HG02981 (cell line): ENCODE results near the gene NEU4.
"Not testable (repeated sequence)": the region's sequence is repeated elsewhere in the genome, so short reads cannot be mapped to it uniquely, and the experiment has no call there.

ENCODE experiments used
- ATAC-seq: cut with Tn5 transposase; IDR thresholded peaks from one replicate; pipeline ENCODE4 v1.9.1; 2021; ENCODE audit warnings: mild to moderate bottlenecking, moderate library complexity; ENCODE audit not compliant: unreplicated experiment

NEU4 gene

DNA sequence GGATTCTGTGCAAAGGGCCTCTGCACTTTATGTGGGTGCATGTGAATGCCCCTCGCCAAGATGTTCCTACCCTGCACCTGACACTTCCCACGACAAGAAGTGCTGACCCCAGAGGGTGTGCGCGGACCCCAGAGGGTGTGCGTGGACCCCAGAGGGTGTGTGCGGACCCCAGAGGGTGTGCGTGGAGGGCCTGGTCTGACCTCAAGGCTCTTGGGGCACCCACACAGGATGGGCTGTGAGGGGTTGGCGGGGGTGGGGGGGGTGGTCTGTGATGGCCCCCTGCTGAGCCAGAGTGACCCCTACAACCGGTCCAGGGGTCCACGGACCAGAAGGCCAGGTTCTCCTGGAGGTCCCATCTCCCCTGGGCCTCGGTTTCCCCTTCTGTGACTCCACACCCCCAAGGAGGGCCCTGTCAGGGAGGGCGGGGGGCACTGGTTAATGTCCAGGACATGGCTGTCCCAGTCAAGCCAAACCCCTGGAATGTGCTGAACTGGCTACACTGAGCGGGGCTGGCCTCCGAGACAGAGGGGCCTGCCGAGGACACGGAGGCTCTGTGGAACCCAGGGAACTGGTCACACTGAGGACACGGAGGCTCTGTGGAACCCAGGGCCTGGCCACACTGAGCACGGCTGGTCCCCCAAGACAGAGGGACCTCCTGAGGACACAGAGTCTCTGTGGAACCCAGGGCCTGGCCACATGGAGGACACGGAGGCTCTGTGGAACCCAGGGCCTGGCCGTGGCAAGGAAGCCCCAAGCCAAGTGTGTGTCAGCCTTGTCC is 3.1 kb downstream of the NEU4 start:
- ATAC-seq: no peak

DNA sequence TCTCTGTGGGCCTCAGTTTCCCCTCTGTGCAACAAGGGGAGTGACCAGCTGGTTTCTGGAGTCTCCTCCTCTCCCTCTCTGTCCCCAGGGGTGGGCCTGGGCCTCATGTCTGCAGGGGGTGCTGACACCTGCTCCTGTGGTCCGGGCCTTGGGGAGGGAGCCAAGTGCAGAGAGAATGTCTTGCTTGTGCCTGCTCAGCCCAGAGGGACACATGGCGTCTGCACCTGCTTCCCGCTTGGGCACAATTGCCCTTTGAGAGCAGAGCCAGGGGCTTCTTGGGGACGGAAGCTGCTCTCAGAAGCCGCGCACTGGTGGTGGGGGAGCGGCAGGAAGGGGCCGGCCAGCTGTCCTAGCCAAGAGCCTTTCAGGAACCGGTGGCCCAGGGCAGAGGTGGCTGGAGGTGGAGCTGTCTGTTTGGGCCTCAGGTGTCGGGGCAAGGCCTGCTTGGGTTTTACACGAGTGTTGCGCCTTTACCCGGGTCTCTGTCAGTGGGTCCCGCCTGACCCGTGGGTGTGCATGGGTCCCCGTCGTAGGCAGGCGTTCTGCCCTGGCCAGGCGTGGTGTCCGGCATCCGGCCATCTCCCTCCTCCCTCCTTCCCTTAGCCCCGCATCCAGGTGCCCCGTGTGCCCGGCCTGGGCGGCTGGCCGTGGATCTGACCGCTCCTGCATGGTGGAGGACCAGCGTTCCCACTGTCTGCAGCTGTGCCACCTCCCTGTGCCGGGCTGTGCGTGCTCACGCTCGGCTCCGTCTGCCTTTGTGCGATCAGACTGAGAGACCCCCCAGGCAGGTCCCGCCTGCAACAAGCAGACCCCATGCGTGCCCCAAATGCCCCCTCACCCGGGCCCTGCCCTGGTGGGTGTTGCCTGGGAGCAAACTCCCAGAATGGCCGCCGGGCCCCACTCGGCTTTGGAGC is 4.0 kb downstream of the NEU4 start:
- no peak for ATAC-seq

DNA sequence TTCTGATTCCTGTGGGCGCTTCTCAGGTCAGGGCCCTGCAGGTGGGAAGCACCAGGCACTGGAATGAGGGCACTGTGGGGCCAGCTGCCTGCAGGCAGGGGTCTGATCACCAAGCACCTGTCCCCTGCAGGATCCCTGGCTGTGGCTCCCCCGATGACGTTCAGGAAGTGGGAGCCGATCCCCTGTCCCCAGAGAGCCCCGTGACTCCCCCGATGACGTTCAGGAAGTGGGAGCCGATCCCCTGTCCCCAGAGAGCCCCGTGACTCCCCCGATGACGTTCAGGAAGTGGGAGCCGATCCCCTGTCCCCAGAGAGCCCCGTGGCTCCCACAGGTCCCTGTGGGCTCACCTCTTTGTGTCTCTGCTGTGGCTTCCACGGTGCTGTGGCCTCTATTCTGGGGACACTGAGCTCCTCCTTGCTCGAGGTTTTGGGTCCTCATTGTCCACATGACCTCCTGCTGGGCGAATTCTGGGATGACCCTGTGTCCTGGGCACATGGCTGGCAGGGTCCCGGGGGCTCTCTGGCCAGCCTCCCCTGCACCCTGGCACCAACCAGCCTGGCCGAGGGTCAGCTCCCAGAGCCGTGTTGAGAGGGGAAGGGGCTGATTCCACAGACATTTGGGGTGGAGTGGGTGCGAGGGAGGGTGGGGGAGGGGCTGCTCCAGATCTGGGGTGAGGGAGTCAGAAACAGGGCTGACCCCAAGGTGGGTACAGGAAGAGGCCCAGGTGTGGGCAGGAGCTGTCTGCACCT is 4.8 kb downstream of the NEU4 start:
- ATAC-seq: no peak

DNA sequence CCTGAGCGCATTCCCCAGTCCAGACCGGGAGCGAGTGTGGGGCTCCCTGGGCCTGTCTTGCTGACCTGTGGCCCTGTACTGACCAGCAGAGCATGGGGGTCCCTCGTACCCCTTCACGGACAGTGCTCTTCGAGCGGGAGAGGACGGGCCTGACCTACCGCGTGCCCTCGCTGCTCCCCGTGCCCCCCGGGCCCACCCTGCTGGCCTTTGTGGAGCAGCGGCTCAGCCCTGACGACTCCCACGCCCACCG is 5.3 kb downstream of the NEU4 start:
- ATAC-seq: no peak

DNA sequence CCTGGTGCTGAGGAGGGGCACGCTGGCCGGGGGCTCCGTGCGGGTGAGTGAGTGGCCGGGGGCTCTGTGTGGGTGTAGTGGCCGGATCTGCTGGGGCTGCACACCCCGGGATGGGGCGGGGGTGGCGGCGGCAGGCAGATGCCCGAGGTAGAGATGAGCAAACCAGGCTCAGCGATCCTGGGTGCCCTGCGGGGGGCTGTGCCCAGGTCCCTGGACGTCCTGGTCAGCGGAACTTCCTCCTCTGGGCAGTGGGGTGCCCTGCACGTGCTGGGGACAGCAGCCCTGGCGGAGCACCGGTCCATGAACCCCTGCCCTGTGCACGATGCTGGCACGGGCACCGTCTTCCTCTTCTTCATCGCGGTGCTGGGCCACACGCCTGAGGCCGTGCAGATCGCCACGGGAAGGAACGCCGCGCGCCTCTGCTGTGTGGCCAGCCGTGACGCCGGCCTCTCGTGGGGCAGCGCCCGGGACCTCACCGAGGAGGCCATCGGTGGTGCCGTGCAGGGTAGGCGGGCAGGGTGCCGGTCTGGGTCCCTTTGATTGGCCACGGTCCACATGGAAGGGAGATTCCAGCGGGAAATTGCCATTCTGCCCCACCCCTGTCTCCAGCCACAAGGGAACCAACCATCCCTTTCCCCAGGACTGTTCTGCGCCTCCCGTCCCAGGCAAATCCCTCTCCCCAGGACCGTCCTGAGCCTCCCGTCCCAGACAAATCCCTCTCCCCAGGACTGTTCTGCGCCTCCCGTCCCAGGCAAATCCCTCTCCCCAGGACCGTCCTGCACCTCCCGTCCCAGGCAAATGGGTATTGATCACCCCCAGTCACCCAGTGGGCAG is 5.9 kb downstream of the NEU4 start:
- ATAC-seq: no peak

DNA sequence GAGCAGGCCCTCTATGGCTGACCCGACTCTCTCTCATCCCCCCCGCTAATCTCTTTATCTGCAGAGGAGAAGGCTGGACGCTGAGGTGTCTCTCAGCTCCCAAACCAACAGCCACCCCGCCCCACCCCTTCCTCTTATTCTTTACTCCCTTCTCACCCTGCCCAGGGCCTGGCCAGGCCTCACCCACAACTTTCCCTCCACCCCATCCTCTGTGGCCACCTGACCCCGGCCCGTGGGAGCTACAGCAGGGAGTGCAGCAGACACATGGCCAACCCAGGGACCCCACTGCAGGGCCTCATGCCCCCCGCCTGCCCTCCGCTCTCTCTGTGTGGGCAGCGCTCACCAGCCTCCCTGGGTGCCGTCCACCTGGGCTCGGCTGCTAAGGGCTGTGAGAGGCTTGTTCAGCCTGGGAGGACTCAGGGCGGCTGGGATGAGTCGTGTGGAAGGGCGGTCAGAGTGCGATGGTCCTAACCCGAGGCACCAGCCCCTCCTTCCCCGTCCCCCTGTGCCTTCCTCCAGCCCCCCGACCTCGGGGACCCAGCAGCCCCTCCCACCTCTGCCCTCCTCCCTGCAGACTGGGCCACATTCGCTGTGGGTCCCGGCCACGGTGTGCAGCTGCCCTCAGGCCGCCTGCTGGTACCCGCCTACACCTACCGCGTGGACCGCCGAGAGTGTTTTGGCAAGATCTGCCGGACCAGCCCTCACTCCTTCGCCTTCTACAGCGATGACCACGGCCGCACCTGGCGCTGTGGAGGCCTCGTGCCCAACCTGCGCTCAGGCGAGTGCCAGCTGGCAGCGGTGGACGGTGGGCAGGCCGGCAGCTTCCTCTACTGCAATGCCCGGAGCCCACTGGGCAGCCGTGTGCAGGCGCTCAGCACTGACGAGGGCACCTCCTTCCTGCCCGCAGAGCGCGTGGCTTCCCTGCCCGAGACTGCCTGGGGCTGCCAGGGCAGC is 6.8 kb downstream of the NEU4 start:
- no peak for ATAC-seq

DNA sequence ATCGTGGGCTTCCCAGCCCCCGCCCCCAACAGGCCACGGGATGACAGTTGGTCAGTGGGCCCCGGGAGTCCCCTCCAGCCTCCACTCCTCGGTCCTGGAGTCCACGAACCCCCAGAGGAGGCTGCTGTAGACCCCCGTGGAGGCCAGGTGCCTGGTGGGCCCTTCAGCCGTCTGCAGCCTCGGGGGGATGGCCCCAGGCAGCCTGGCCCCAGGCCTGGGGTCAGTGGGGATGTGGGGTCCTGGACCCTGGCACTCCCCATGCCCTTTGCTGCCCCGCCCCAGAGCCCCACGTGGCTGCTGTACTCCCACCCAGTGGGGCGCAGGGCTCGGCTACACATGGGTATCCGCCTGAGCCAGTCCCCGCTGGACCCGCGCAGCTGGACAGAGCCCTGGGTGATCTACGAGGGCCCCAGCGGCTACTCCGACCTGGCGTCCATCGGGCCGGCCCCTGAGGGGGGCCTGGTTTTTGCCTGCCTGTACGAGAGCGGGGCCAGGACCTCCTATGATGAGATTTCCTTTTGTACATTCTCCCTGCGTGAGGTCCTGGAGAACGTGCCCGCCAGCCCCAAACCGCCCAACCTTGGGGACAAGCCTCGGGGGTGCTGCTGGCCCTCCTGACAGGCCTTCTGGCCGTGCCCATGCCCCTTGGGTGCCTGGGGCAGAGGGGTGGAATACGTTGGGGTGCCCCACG is 7.6 kb downstream of the NEU4 start:
- no peak for ATAC-seq

DNA sequence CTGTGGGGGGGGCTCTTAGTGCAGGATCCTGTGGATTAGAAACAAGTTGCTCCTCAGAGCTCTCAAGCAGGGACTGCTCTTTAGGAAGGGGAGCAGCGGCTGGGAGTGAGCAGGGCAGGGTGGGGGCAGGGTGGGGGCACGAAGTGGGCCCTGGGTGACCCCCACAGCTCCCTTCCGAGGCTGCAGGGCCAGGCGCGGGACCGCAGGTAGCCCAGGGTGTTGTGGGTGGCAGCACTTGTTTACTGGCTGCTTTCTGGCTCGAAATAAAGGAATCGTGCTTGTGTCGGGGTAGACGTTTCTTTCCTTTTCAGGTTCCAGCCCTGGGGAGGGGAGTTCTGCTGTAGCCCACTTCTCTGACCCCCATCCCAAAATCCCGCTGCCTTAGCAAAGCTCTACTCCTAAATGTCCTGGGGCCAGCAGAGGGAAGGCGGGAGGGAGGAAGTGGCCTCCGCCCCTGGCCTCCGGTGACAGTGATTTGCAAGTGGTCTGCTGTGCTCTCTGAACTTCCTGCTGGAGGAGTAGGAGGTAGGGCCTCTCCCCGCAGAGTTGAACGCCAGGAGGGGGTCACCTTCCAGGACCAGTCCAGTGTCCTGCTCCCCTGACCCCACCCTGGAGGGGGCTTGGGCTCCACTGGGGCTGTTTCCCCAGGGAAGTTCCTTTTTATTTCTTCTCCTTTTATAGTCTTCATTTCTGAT is 8.3 kb downstream of the NEU4 start:
- no peak for ATAC-seq

DNA sequence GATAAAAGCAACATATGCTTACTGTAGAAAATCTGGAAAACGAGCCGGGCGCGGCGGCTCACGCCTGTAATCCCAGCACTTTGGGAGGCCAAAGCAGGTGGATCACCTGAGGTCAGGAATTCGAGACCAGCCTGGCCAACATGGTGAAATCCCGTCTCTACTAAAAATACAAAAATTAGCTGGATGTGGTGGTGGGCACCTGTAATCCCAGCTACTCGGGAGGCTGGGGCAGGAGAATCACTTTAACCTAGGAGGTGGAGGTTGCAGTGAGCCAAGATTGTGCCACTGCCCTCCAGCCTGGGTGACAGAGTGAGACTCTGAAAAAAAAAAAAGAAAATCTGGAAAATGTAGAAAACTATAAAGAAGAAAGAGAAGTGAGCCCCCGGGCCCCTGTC is 8.8 kb downstream of the NEU4 start:
- not testable (repeated sequence) for ATAC-seq

DNA sequence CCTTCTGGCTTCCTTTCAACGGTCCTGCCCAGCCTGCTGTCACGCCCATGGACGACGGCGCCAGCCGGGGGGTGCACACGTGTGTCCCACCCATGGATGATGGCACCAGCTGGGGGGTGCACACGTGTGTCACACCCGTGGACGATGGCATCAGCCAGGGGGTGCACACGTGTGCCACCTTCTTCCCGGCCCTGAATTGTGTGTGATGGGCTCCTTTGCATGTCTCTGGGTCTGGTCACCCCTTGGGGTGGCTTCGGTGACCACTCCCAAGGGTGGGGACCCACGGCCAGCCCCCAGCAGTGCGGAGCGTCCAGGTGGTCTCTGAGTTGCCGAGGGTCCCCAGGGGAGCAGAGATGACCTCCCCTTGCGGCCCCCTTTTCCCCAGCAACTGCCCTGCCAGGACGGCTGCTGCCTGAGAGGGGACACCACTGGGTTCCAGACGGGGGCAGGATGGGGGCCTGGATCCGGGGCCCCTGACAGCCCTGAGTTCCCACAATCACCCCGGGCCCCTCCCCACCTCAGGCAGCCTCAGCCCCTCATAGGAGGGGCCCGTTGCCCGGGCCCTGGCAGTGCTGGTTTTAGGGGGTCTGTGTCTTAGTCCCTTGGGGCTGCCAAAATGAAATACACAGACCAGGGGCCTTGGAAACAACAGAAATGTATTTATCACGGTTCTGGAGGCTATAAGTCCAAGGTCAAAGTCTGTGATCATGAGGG is 9.4 kb downstream of the NEU4 start:
- ATAC-seq: no peak

DNA sequence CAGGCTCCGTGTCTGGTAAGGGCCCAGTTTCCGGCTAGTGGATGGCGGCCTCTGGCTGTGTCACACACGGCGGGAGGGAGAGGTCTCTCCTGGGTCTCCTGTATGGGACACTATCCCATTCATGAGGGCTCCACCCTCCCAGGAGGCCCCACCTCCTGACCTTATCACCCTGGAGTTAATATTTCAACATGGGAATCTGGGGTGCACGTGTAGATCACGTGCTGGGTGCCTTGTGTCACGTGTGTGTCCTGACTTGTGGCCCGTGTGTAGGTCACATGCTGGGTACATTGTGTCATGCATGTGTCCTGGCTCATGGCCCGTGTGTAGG is 9.9 kb downstream of the NEU4 start:
- ATAC-seq: no peak

DNA sequence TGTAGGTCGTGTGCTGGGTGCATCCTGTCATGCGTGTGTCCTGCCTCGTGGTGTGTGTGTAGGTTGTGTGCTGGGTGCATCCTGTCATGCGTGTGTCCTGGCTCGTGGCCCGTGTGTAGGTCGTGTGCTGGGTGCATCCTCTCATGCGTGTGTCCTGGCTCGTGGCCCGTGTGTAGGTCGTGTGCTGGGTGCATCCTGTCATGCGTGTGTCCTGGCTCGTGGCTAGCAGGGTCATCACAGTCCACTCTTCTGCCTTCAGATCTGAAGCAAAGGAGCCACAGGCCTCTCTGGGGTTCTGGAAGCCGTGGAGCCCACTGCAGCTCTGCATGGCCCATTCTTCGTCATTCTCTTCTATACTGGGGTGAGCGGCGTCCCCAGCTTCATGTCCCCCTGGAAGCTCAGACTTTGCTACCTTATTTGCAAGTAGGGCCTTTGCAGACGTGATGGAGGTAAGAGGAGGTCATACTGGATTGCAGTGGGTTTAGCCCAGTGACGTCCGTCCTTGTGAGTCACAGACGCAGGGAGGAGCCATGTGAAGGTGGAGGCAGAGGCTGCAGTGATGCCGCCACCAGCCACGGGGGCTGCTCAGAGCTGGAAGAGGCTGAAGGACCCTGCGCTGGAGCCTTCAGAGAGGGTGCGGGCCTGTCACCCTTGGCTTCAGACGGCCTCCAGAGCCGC is 11.1 kb downstream of the NEU4 start:
- ATAC-seq: not testable (repeated sequence)

DNA sequence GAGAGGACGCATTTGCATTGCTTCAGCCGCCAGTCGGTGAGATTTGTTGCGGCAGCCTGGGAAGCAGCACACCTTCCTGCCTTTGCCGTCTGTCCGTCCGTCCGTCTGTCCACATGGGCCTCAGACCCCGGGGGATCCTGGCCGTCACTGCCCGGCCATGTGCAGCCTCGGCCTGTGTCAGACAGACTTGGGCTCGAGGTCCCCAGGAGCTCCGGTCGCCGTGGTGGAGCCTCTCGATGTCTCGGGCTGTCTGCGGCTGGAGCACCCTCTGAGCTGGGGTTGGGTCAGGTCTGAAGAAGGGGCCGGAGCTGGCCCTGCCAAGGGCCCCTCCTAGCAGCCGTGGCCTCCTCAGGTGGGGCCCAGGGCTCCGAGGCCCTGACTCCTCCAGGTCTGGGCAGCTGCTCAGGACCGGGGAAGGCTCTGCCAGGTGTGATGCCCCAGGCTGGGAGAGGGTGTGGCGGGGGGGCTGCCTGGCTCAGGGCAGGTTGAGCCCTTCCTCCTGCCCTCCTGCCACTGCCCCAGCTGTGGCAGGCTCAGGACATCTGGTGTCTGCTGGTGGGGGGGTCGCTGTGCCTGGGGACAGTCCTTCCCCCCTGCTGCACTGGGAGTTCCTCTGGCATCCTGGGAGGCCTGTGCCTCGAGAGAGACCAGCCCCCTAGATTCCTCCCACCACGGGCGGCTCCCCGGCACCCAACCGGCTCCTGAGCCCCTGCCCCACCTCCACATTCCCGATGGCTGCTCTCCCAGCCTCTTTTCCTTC is 11.8 kb downstream of the NEU4 start:
- ATAC-seq: no peak

DNA sequence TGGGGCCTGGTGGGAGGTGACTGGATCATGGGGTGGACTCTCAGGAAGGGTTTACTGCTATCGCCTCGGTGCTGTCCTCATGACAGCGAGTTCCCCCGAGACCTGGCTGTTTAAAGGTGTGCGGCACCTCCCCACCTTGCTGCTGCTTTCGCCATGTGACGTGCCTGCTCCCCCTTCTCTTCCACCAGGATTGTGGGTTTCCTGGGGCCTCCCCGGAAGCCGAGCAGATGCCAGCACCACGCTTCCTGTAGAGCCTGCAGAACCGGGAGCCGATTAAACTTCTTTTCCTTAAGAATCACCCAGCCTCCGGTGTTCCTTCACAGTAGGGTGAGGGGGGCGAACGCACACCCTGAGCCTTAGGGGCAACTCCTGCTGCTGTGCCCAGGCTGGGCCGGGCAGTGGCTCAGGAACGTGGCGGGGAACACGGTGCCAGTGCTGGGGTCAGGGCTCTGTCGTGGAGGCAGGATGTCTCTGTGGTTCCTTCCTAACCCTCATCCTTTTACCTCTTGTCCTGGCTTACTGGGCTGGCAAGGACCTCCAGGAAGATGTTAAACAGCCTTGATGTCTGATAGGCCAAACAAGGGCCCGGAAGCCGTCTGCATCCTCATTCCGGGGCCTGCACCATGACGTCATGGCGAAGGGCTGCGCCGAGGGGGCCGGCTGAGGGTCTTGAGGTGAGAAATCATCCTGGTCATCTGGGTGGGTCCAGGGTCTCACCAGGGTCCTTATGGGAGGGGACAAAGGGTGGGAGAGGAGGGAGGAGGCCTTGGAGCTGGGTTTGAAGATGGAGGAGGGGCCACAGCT is 12.7 kb downstream of the NEU4 start:
- ATAC-seq: no peak

DNA sequence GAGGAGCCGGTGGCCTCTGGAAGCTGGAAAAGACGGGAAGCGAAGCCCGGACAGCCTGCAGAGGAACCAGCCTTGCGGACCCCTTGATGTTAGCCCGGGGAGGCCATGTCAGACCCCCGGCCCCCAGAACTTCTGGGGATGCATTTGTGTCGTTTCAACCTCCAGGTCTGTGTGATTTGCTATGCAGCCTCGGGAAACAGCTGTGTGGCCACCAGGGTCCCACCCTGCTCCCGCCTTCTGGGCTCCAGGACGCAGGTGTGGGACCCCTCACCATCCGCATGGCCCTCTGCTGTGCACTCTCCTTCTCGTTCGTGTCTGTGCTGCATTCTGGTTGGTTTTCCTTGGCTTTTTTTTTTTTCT is 13.3 kb downstream of the NEU4 start:
- no peak for ATAC-seq
